ENCODE measurements around the gene HTRA3.

The HTRA3 gene

GRCh38 chr4:8269535-8270417, at the start of gene HTRA3:
Gene HTRA3 (plus strand): TSS chr4:8269754. CDS start chr4:8269969, 215 bp downstream.
- DNase-seq (ENCODE audit: low read depth), result no peak

GRCh38 chr4:8220661-8221450, 48.7 kb upstream of the HTRA3 start:
- DNase-seq (ENCODE audit: low read depth), result no peak

GRCh38 chr4:8221476-8221875, 48.1 kb upstream of the HTRA3 start:
- no peak for DNase-seq (ENCODE audit: low read depth)

- no peak for DNase-seq (ENCODE audit: low read depth)
Observed at GRCh38 chr4:8221985-8222384, 47.6 kb upstream of the HTRA3 start.

GRCh38 chr4:8222609-8223388, 46.8 kb upstream of the HTRA3 start:
- no peak for DNase-seq (ENCODE audit: low read depth)

GRCh38 chr4:8224267-8224974, 45.1 kb upstream of the HTRA3 start:
- no peak for DNase-seq (ENCODE audit: low read depth)

GRCh38 chr4:8224975-8225625, 44.5 kb upstream of the HTRA3 start:
- no peak for DNase-seq (ENCODE audit: low read depth)

- DNase-seq (ENCODE audit: low read depth), result no peak
Observed at GRCh38 chr4:8225706-8226443, 43.7 kb upstream of the HTRA3 start.

GRCh38 chr4:8227201-8227770, 42.3 kb upstream of the HTRA3 start:
- no peak for DNase-seq (ENCODE audit: low read depth)

- DNase-seq (ENCODE audit: low read depth), result no peak
Observed at GRCh38 chr4:8227771-8228318, 41.7 kb upstream of the HTRA3 start.

GRCh38 chr4:8228319-8229250, 41.0 kb upstream of the HTRA3 start:
- peak; percentile 59 for DNase-seq (ENCODE audit: low read depth)

GRCh38 chr4:8229331-8229975, 40.1 kb upstream of the HTRA3 start:
- peak; percentile 17 for DNase-seq (ENCODE audit: low read depth)

- no peak for DNase-seq (ENCODE audit: low read depth)
Observed at GRCh38 chr4:8230033-8230432, 39.5 kb upstream of the HTRA3 start.

- DNase-seq (ENCODE audit: low read depth), result no peak
Observed at GRCh38 chr4:8230891-8231290, 38.7 kb upstream of the HTRA3 start.

GRCh38 chr4:8231551-8232049, 38.0 kb upstream of the HTRA3 start:
- DNase-seq (ENCODE audit: low read depth), result no peak

- no peak for DNase-seq (ENCODE audit: low read depth)
Observed at GRCh38 chr4:8232748-8233147, 36.8 kb upstream of the HTRA3 start.

- DNase-seq (ENCODE audit: low read depth), result no peak
Observed at GRCh38 chr4:8233672-8234484, 35.7 kb upstream of the HTRA3 start.

Measured in stimulated activated CD8-positive, alpha-beta memory T cell treated with anti-CD3 and anti-CD28 coated beads, Interleukin-12 subunit alpha, Interleukin-12 subunit beta, amount 100 ng/mL, for 4 hours (primary cell).